HEK293 (cell line): ENCODE data around the gene SMAD7.

ENCODE experiments used
- GLIS1 ChIP-seq: fragments of 450-650 bp; formaldehyde crosslinking; IDR thresholded peaks from 2 replicates; pipeline ENCODE4 v1.5.1; 2016; ENCODE audit warnings: missing biosample characterization, missing genetic modification characterization
- HOXA7 ChIP-seq: sonication (generic); formaldehyde crosslinking; IDR thresholded peaks from 2 replicates; pipeline ENCODE4 v1.8.1; 2022; ENCODE audit warnings: missing genetic modification reagents, borderline replicate concordance
- PRDM10 ChIP-seq: fragments of 450-650 bp; formaldehyde crosslinking; IDR thresholded peaks from 2 replicates; pipeline ENCODE4 v1.5.1; 2016; ENCODE audit warnings: missing biosample characterization, missing genetic modification characterization
- REST ChIP-seq: fragments of 450-650 bp; formaldehyde crosslinking; IDR thresholded peaks from 2 replicates; pipeline ENCODE4 v1.5.1; 2016; ENCODE audit warnings: missing biosample characterization, missing genetic modification characterization
- YY1 ChIP-seq: fragments of 450-650 bp; formaldehyde crosslinking; IDR thresholded peaks from 2 replicates; pipeline ENCODE4 v1.5.1; 2018; ENCODE audit warnings: missing biosample characterization, missing genetic modification characterization
- ZBTB48 ChIP-seq: fragments of 450-650 bp; formaldehyde crosslinking; IDR thresholded peaks from 2 replicates; pipeline ENCODE4 v1.5.1; 2016; ENCODE audit warnings: missing biosample characterization, missing genetic modification characterization
- ZNF311 ChIP-seq: fragments of 450-650 bp; formaldehyde crosslinking; IDR thresholded peaks from 2 replicates; pipeline ENCODE4 v1.5.1; 2017; ENCODE audit warnings: missing biosample characterization, missing genetic modification characterization, borderline replicate concordance
- ZNF792 ChIP-seq: fragments of 450-650 bp; formaldehyde crosslinking; IDR thresholded peaks from 2 replicates; pipeline ENCODE4 v1.5.1; 2016; ENCODE audit warnings: missing biosample characterization, missing genetic modification characterization
- TF ChIP-seq, protein P1 (sequence below): fragments of 450-650 bp; formaldehyde crosslinking; IDR thresholded peaks from 2 replicates; pipeline ENCODE4 v1.5.1; 2016; ENCODE audit warnings: missing biosample characterization, missing genetic modification characterization
- TF ChIP-seq, protein P2 (sequence below): fragments of 450-650 bp; formaldehyde crosslinking; IDR thresholded peaks from 2 replicates; pipeline ENCODE4 v1.5.1; 2016; ENCODE audit warnings: missing biosample characterization, missing genetic modification characterization
- TF ChIP-seq, protein P3 (sequence below): fragments of 450-650 bp; formaldehyde crosslinking; IDR thresholded peaks from 2 replicates; pipeline ENCODE4 v1.5.1; 2017; ENCODE audit warnings: missing biosample characterization, mild to moderate bottlenecking, missing genetic modification characterization, moderate library complexity
- TF ChIP-seq, protein P4 (sequence below): fragments of 450-650 bp; formaldehyde crosslinking; IDR thresholded peaks from 2 replicates; pipeline ENCODE4 v1.5.1; 2016; ENCODE audit warnings: missing biosample characterization, missing genetic modification characterization

- TF ChIP-seq GLIS1 (no peak), HOXA7 (CRISPR knock-in tag) (no peak), ZBTB48 (no peak), REST (tag by site-specific recombination) (no peak), ZNF792 (tag by site-specific recombination) (no peak), ZNF311 (tag by site-specific recombination) (no peak), YY1 (tag by site-specific recombination) (no peak), PRDM10 (tag by site-specific recombination) (no peak)
- TF ChIP-seq, protein P1, sequence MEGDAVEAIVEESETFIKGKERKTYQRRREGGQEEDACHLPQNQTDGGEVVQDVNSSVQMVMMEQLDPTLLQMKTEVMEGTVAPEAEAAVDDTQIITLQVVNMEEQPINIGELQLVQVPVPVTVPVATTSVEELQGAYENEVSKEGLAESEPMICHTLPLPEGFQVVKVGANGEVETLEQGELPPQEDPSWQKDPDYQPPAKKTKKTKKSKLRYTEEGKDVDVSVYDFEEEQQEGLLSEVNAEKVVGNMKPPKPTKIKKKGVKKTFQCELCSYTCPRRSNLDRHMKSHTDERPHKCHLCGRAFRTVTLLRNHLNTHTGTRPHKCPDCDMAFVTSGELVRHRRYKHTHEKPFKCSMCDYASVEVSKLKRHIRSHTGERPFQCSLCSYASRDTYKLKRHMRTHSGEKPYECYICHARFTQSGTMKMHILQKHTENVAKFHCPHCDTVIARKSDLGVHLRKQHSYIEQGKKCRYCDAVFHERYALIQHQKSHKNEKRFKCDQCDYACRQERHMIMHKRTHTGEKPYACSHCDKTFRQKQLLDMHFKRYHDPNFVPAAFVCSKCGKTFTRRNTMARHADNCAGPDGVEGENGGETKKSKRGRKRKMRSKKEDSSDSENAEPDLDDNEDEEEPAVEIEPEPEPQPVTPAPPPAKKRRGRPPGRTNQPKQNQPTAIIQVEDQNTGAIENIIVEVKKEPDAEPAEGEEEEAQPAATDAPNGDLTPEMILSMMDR = no peak
- TF ChIP-seq, protein P2, sequence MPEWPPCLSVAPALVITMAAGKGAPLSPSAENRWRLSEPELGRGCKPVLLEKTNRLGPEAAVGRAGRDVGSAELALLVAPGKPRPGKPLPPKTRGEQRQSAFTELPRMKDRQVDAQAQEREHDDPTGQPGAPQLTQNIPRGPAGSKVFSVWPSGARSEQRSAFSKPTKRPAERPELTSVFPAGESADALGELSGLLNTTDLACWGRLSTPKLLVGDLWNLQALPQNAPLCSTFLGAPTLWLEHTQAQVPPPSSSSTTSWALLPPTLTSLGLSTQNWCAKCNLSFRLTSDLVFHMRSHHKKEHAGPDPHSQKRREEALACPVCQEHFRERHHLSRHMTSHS (tag by site-specific recombination) = no peak
- TF ChIP-seq, protein P3, sequence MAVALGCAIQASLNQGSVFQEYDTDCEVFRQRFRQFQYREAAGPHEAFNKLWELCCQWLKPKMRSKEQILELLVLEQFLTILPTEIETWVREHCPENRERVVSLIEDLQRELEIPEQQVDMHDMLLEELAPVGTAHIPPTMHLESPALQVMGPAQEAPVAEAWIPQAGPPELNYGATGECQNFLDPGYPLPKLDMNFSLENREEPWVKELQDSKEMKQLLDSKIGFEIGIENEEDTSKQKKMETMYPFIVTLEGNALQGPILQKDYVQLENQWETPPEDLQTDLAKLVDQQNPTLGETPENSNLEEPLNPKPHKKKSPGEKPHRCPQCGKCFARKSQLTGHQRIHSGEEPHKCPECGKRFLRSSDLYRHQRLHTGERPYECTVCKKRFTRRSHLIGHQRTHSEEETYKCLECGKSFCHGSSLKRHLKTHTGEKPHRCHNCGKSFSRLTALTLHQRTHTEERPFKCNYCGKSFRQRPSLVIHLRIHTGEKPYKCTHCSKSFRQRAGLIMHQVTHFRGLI (tag by site-specific recombination) = no peak
- TF ChIP-seq, protein P4, sequence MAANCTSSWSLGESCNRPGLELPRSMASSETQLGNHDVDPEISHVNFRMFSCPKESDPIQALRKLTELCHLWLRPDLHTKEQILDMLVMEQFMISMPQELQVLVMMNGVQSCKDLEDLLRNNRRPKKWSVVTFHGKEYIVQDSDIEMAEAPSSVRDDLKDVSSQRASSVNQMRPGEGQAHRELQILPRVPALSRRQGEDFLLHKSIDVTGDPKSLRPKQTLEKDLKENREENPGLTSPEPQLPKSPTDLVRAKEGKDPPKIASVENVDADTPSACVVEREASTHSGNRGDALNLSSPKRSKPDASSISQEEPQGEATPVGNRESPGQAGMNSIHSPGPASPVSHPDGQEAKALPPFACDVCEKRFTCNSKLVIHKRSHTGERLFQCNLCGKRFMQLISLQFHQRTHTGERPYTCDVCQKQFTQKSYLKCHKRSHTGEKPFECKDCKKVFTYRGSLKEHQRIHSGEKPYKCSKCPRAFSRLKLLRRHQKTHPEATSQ (tag by site-specific recombination) = no peak
Observed at GRCh38 chr18:48927286-48928080, 23.3 kb downstream of the SMAD7 start.
